CD4-positive, alpha-beta T cell treated with Interferon alpha-2 for 1 hour (primary cell): ENCODE results near the gene TTC23.

ENCODE experiments used
- DNase-seq, 2 donors: peaks; one replicate each; pipeline ENCODE4 v3.0.0-alpha.2; 2020 to 2022

TTC23 gene

GRCh38 chr15:99132634-99133287 lies 116.6 kb downstream of the TTC23 start:
- DNase-seq = no peak

DNA sequence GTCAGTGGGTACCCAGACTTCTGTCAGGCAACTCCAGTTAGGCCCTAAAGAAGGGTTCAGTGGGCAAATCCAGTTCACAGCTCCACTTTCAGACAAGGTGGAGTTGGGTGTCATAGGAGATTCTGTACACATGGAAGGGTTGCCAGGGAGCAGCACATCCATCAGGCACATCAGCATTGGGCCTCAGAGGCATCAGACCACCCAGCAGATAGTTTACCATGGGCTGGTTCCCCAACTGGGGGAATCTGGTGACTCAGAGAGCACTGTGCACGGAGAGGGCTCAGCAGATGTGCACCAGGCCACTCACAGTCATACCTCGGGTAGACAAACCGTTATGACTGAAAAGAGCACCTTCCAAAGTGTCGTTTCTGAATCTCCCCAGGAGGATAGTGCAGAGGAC lies 117.3 kb downstream of the TTC23 start:
- no peak for DNase-seq

GRCh38 chr15:99131441-99132023 lies 117.8 kb downstream of the TTC23 start:
- DNase-seq = no peak

DNA sequence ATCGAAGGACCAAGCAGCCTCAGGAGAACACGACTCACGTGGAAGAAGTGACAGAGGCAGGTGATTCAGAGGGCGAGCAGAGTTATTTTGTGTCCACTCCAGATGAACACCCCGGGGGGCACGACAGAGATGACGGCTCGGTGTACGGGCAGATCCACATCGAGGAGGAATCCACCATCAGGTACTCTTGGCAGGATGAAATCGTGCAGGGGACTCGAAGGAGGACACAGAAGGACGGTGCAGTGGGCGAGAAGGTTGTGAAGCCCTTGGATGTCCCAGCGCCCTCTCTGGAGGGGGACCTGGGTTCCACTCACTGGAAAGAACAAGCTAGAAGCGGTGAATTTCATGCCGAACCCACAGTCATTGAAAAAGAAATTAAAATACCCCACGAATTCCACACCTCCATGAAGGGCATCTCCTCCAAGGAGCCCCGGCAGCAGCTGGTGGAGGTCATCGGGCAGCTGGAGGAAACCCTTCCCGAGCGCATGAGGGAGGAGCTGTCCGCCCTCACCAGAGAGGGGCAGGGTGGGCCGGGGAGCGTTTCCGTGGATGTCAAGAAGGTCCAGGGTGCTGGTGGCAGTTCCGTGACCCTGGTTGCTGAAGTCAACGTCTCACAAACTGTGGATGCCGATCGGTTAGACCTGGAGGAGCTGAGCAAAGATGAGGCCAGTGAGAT lies 118.5 kb downstream of the TTC23 start:
- no peak for DNase-seq

DNA sequence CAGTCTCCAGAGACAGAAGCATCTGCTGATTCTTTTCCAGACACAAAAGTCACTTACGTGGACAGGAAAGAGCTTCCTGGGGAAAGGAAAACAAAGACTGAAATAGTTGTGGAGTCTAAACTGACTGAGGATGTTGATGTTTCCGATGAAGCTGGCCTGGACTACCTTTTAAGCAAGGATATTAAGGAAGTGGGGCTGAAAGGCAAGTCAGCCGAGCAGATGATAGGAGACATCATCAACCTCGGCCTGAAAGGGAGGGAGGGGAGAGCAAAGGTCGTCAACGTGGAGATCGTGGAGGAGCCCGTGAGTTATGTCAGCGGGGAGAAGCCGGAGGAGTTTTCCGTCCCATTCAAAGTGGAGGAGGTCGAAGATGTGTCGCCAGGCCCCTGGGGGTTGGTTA lies 119.1 kb downstream of the TTC23 start:
- no peak for DNase-seq

GRCh38 chr15:99129644-99130043 lies 119.7 kb downstream of the TTC23 start:
- no peak for DNase-seq

DNA sequence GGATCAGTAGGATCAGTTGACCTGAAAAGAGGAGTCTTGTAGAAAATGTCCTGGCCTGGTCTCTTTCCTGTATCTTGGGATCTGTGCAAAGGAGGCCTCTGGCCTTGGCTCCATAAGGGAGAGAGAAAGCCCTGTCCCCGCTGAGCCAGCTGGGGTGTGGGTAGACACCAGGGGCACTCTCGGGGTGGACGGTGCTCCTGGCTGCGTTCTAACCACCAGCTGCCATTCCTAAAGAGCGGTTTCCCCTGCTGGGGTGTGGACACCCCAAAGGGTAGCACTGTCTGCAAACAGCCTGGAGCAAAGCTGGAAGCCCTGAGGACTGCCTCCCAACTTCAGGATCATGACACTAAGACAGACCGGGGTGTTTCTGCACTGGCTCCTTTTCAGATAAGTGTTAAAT lies 121.0 kb downstream of the TTC23 start:
- no peak for DNase-seq

- DNase-seq = no peak
These were observed 121.6 kb downstream of the TTC23 start for GRCh38 chr15:99127773-99128172.

DNA sequence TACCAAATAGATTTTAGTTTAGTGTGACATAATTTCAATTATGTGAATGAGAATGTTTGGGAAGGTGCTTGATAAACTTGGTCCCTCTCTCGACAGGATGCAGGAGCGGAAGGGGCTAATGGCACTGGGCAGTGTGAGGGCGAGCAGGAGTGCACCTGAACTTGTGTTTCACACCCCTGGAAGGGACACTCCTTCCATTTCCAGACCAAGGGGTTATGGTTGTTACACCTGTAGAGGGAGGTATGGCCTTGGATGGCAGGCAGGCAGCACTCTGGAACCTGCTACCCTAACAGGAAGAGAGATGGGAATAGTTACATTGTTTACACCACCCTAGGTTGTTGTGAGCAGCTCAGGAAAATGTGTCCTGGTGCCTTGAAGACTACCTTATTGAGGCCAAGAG lies 122.5 kb downstream of the TTC23 start:
- DNase-seq = no peak

GRCh38 chr15:99126131-99126588 lies 123.2 kb downstream of the TTC23 start:
- no peak for DNase-seq

DNA sequence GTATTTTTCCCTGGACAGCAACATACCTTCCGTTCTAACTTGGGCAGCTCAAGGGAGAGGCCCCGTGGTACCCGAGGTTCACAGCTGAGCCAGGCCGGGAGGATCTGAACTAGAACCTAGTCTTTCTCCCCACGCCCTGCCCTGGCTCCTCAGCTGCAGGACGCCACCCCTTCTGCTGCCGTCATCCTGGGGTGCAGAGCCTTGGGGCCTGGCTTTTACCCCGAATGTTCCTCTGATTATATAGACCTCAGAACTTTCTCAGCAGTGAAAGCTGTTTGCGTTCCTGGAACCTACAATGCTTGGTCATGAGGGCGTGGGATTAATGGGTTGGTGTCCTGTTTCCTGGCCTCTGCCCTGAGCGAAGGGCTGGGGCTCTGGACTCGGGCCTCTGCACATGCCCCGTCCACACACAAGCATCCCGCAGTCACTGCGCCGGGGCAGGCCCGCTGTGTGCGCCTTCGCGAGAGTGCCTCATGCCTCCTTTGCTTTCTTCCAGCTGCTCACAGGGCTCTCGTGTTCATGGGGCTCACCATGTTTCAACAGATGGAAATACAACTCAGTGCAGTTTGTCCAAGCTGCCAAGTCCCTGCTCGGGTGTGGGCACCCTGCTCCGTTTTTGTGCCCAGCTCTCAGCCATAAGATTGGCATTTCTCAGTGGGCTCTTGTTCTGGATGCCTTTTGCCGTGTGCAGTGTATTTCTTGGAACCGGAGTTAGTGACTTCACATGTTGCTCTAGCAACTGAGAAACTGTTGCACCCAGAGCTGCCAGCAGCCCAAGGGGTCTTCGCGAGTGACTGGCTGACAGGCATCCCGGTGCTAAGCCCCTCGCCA lies 124.1 kb downstream of the TTC23 start:
- no peak for DNase-seq

- no peak for DNase-seq
These were observed 124.7 kb downstream of the TTC23 start for GRCh38 chr15:99124641-99125040.

DNA sequence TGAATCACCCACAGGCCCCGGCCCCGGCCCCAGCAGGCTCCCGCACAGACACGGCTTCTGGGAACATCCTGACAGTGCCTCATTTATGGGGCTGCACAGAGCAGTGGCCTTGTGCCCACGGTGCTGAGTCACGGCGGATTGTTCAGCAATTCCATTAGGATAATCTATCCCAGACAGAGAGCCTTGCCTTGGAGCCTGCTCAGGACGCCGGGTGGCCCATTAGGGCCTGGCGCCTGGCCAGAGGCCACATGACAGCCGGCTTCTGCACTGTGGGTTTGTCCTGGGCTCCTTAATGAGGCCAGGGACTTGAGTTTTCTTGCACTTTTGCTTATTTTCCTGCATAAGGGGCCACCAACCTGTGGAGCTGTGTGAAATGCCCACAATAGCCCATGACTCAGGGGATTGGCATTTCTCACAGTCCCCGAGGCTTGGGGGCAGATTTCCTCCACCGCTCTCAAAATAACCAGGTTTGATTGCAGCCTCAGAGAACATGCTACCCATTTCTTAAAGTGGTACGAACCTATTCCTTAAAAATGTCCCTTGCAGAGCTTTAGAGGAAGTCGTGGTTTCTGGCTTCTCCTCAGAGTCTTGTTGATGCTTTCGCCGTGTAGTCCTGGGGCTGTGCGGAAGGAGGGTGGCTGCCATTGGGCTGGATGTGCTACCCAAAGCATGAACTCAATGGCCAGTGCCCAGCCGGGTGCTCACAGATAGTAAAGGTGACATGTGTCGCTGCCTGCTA lies 125.5 kb downstream of the TTC23 start:
- DNase-seq = no peak

GRCh38 chr15:99122831-99123712 lies 126.3 kb downstream of the TTC23 start:
- DNase-seq = no peak

DNA sequence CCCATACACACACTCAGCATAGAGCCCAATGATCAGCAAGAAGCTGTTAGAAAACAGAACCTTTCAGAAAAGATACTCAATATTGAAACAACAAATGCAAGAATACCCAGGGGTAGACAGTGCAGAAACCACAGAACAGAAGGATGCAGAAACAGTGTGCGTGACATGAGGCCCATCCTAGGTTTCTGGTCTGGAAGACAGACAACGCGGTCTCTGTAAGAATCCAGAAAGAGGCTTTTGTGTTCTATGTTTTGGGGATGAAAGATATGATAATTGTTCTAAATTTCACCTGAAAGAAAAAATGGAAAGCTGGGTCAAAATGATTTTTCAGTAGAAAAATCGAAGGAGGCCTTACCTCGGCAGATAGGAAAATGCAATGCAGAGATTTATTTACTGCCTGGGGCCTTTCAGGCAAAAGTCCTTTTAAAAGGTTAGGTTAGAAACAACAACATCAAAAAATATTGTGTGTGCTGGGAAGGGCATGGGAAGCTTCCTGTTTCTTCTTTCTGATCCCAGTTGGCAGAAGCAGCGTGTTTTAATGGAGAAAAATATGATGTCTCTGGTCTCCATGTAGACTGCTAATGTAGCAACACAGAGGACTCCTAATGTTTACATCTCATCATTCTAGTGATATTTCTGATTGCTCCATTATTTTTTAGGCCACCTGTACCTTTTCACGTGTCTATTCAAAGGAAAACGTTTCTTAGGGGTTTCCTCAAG lies 127.5 kb downstream of the TTC23 start:
- DNase-seq = no peak

- DNase-seq = no peak
These were observed 128.2 kb downstream of the TTC23 start for GRCh38 chr15:99121207-99121606.

DNA sequence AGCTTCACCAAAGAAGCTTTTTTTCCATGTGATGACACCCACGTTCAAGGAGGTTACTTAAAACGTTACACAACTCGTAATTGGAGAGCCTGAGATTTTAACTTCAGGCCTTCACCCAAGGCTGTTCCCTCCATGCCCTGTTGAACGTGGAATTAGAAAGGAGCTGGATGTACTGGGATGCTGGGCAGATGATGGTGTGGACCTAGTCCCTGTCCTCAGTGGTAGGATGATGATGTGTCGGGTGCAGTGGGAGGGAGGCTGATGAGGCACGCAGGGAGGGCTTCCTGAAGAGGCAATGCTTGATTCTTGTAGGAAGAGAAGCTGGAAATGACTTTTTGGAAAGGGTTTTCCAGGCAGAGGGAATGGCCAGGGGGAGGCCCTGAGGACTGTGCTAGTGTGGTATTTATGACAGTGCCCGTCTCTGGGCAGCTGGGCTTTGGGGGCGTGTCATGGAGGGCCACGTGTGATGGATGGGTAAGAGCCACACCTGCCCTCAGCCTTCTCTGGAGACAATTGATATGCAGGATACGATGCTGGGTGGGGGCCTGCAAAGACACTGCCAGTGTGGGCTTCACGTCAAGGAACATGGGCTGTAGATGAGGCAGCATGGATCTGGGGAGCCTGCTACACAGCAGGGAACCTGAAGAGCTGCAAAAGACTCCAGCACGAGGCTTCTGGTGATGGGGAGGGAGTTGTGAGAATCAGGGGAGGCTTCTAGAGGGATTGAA lies 129.2 kb downstream of the TTC23 start:
- DNase-seq = no peak

DNA sequence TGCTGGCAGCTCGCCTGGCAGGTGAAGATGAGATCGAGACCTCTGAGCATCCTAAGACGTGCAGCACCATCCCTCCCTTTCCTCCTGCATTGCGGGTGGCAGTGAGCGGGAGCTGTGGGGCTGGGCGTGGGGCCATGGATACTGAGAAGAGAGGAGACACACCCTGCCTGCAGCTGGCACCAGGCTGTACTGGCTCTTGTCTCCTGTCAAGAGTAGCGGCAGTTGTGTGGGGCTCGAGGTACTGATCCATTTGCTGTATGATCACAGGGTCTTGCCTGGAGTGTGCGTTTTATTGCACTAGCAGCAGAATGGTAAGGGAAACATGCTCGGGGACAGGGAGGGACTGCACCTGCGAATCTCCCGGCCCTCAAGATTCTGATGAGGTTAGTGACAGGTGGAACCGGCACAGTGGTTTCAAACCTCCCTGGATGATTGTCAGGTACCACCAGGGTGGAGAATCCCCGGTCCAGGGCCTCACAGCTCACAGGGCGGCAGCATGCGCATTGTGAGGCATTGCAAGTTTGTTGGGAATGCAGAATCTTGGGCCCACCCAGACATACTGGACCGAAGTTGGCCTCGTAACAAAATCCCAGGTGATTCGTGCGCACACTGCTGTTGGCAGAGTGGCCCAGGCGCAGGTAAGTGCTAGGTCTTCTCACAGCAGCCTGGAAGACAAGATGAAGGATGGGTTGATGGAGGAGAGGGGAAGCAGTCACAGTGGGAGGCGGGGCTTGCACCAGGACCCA lies 130.4 kb downstream of the TTC23 start:
- DNase-seq = no peak

GRCh38 chr15:99118258-99118632 lies 131.1 kb downstream of the TTC23 start:
- DNase-seq = no peak
